HG03060 (cell line): Measurements from ENCODE around the gene TINCR.
"Not testable (repeated sequence)": the region's sequence is repeated elsewhere in the genome, so short reads cannot be mapped to it uniquely, and the experiment has no call there.

ENCODE experiments used
- ATAC-seq: cut with Tn5 transposase; IDR thresholded peaks from one replicate; pipeline ENCODE4 v1.9.1; 2021; ENCODE audit warnings: low read depth, moderate number of reproducible peaks; ENCODE audit not compliant: unreplicated experiment

TINCR gene

DNA sequence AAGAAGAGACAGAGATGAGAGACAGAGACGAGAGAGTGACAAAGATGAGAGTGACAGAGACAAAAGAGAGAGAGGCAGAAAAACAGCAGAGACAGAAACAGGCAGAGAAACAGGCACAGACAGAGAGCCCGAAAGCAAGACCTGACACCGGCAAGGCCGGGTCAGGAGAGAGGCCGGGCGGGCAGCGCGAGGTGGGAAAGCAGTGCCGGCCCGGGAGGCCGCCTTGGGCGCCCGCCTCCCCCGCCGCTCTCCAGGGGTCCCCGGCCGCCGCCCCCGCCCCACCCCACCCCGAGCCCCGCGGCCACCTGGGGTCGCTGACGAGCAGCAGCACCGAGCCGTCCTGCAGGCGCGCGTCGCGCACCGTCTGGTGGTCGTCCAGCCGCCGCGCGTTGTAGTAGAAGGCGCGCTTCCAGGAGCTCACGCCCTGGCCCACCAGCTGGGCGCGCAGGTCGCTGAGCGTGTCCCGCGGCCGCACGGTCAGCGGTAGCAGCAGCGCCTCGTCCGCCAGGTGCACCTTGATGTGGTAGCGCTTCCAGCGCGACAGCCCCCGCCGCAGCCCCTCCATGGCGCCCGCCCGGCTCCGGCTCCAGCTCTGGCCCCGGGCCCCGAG, at the start of gene TINCR:
Gene TINCR (minus strand): TSS at position 594 of the 610 bp plus-strand sequence.
- ATAC-seq = no peak

DNA sequence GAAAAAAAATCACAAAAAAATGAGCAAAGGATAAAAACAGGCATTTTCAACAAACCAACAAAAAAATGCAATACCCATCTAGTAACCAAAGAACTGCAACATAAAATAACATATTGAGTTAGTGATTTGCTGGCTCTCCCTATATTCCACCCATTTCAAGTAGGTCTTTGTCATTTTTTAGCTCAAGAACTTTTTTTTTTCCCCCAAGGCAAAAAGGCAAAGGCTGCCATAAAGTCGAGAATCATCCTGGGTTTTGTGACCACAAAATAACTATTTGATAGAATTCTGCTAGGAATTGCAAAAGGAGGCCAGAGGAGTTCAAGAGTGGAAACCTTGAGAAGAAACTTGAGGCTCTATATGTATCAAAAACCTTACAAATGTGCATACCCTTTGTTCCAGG, 49.3 kb upstream of the TINCR start:
- ATAC-seq = no peak

DNA sequence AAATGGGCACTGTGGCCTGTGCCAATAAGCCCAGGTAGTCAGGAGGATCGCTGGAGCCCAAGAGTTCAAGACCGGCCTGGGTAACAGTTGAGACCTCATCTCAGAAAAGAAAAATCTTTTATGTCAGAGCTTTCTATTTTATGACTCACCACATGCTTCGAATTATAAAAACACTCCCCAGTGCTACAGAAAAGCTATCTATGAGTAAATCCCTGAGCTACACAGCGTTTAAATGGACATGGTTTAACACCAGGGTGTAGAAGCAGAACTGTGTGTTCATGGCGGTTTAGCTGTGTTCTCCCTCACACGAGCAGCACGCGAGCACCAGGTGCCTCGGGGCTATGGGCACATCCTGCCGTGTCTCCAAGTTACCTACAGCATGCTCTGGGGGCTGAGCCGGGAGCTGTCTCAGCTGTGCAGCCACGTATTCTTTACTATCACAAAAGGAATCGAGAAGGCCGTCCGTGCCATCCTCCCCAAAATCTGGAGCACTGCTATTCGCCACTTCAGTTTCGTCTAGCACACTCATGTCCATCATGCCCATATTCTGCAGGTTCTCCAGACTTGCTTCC, 48.1 kb upstream of the TINCR start:
- ATAC-seq = no peak

DNA sequence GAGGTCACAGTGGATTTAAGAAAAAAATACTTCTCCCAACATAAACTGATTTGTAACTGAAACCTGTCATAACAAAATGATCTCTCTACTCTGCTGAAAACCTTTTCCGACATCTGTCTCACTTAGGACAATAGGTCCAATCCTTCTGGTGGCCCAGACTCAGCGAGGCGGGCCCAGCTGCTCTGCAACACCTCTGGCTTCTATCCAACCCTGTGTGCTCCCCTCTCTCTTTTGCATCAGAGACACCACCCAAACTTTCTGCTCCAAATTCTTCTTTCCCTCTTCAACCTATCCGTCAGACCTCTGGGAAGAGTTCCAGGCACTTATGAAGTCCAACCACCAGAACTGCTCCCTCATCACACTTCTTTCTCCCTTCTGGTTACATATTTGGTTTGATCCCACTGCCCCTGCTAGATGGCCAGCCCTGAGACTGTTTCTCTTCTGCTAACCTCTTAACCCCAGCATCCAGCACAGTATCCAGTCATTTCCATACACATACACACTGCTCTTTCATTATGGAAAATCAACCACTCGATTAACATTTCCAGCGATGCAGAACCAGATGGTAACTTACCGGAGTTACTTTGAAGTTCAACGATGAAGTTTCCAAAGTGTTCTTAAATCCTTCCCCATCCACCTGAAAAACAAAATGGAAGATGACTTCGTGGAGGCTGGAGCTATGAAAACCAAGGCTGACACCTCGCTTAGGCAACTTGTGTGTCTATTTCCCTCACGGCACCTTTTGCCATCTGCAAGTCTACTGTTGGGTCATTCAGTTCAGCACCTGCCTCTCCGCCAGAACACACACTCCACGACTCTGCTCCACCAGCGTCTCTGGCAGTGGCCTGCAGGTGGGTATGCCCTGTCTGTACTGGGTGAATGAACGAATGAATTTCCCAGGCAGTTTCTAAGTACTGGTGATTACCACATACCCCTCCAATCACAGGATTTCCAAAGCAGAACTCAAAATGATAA, 45.4 kb upstream of the TINCR start:
- ATAC-seq = no peak

DNA sequence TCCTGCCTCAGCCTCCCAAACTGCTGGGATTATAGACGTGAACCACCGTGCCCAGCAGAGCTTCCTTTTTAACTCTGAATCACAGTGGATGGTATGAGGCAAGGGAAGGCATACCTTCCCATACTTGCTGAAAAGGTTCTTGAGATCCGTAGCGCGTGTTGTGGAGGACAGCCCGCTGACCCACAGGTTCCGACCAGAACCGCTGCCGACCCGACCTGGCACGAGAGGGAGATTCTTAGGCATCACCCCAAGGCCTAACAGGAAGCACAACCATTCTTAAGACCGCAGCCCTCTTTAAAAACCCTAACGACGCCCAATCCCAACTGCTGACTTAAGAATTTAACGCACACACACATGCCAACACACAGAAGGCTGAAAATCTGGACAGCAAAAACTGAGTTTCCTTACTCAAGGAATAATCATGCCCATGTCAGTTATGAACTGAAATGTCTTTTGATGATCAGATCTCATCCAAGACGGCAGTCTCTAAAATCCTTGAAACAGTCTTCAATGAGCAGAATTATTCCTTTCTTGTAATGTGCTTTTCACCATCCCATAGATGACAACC, 42.2 kb upstream of the TINCR start:
- no peak for ATAC-seq

DNA sequence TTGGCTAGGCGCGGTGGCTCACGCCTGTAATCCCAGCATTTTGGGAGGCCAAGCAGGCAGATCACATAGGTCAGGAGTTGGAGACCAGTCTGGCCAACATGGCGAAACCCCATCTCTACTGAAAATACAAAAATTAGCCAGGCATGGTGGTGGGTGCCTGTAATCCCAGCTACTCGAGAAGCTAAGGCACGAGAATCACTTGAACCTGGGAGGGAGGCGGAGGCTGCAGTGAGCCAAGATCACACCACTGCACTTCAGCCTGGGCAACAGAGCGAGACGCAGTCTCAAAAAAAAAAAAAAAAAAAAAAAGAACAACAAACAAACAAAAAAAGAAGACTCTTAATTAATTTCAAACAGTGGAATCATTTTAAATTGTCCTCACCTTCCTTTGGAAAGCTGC, 41.0 kb upstream of the TINCR start:
- ATAC-seq = not testable (repeated sequence)

DNA sequence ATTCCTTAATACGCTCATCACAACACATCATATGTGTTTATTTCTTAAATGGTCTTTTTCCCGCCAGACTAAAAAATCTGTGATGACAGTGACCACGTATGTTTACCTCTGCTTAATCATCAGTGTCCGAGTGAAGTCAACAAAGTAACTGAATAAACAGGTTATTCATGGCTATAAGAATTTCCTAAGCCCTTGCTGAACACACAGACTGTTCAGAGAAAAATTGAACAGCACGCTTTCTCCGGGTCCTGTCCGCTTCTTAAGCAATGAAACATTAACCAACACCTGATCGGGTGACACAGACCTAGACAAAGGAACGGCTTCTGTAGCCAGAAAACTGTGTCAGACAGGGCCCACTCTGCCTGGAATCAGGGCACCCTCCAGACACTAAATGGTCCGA, 40.5 kb upstream of the TINCR start:
- no peak for ATAC-seq

DNA sequence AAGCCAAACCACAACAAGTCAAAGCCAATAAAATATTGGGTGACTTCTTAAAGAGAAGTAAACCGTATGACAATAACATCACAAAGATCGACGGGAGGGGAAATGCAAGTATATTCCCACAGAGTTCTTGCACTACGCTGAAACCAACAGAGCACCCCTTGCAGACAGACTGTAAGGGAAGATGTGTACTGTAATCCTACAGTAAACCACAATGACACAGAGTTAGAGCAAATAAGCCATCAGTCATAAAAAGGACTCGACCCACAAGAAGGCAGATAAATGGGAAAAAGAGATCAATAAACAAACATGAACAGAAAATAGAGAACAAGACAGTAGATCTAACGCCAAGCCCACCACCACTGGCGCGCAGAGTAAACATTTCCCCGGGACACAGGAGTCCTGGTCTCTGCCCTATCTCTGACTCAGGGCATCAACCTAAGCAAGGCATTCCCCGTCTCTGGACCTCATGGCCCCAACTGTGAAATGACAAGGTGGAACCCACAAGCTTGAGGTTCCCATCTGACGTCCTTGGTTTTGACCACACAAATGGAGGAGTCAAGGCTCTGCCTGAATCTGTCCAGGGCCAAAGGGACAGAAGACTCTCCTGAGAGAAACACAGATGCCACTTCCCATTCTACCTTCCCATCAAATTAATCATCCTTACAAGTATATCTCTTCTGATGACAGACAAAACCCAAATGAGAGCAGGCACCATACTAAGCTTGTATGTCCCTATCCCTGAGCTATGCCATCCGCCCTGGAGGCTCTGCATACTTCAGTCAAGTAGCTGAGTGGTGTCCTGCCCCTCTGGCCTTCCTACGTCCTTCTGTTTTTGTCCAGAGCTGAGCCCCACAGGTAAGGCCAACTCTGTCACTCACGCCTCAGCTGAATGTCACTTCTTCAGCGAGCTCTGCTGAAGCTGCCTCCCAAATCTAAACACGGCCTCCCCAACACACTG, 39.8 kb upstream of the TINCR start:
- ATAC-seq = no peak

DNA sequence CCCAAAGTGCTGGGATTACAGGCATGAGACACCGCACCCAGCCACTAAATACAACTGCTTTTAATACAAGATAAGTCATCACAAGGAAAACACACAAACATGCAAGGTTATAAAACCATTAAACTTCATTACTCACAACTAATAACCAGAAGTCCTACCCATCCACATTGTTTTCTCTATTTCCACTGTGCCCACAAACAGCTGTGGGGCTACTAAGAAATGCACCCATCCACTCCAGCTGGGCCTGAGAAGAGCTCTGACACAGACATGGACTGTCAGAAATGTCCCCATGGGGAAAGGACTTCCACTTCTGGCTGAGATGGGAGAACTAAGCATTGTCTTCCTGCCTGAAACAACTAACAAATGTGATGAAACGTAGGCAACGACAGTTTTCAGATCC, 37.6 kb upstream of the TINCR start:
- no peak for ATAC-seq

DNA sequence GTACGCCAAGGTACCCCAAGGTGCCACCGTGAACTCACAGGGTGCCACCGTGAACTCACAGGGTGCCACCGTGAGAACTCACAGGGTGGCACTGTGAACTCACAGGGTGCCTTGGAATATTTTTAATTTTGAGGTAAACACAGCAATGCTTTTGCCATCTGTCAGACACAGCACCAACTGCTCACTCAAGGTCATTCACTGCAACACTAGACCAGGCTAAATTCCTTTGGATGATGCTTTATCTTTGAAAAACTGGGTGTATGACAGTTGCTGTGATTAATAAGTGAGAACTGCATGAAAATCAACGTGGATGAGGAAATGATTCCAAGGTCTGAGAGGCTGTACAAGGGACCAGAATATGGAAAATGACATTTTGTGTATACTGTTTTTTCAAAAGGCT, 35.9 kb upstream of the TINCR start:
- no peak for ATAC-seq

DNA sequence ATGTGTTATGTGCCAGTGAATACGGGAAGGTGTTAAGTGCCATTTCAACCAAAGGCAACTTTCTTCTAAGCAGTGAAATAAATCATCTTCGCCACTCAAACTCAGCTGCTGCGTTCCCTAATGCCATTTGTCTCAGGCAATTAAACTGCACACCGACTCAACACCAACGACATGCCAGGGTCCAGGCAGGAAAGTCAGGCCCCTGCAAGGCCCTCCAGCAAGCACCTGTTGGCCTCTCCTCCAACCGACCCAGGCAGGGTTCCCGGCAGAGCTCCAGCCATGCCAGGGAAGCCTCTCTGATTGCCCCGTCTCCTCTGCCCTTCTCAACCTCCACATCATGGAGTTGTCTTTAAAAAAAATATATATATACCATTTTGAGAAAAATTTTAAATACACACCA, 33.0 kb upstream of the TINCR start:
- no peak for ATAC-seq

DNA sequence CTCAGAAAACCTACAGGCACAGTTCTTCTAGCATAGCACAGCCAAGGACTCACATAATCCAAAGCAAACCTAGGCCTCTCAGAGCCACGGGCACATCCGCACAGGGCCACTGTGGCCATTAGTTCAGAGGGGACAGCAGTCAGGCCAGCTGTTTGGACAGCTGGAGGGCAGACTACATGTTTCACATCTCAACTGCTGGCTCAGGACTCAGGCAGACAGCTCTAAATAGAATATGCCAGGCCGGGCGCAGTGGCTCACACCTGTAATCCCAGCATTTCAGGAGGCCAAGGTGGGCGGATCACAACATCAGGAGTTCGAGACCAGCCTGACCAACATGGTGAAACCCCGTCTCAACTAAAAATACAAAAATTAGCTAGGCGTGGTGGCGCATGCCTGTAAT, 28.0 kb upstream of the TINCR start:
- ATAC-seq = no peak

DNA sequence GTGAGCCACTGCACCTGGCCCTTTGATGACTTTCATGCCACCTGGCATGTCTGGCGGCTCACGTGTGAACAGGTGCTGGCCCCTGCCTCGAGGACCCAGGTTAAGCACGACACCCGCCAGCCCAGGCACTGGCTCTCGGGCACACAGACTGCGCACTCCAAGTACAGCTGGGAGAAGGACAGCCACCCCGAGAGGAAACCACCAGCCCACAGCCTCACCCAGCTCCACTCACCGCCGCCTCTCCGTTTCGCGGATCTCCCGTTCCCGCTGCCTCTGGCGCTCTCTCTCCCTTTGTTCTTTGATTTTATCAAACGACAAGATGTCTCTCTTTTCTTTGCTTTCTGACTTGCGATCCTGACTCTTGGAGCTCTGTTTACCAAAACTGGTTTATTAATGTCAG, 27.4 kb upstream of the TINCR start:
- ATAC-seq = no peak

DNA sequence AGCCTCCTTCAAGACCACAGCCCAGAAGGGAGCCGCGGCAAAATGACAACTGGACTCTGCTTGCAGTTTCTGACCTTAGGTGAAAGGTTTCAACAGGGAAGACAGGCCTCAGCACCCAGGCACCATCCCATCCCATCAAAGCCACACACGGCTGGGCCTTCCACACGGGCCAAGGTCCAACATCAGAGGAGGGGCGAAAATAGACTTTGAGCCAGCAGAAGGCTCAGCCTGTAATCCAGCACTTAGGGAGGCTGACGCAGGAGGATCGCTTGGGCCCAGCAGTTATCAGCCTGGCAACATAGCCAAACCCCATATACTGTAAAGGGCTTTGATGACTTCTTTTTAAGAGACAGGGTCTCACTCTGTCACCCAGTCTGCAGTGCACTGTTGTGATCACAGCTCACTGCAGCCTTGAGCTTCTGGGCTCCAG, 26.8 kb upstream of the TINCR start:
- no peak for ATAC-seq

DNA sequence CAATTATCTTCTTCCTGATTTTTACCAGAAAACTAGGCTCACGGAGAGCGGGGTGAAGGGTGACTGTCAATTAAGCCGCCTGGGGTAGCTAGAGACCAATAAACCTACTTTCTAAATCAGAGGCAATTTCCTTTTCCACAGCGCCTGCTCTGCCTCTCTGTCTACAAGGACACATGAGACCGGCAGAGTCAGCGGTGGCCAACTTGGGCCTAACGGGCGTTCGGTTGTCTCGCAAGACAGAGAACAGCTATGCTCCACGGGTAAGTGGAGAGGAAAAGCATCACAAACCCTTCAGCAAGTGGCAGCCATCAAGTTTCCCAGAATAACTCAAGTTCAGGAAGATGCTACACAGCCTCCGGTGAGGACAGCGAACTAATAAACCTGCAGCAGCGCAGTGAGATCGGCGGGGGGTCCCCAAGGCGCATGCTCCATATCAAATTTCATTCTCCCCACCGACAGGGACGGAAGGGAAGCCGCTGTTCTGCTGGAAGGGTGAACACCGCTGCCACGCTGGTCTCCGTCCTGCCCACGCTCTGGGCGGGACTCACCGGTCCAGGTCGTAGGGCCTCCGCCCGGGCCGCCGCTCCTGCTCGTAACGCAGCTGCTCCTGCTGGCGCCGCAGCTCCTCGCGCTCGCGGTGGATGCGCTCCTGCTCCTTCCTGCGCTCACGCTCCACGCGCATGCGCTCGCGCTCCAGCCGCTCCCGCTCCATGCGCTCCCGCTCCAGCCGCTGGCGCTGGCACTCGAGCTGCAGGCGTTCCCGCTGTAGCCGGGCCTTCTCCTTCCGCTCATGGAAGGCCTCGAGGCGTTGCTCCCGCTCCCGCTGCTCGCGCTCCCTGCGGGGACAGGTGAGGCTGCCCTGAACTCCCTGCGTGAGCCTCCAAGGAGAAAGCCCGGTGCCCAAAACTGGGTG, 25.8 kb upstream of the TINCR start:
- ATAC-seq = no peak

DNA sequence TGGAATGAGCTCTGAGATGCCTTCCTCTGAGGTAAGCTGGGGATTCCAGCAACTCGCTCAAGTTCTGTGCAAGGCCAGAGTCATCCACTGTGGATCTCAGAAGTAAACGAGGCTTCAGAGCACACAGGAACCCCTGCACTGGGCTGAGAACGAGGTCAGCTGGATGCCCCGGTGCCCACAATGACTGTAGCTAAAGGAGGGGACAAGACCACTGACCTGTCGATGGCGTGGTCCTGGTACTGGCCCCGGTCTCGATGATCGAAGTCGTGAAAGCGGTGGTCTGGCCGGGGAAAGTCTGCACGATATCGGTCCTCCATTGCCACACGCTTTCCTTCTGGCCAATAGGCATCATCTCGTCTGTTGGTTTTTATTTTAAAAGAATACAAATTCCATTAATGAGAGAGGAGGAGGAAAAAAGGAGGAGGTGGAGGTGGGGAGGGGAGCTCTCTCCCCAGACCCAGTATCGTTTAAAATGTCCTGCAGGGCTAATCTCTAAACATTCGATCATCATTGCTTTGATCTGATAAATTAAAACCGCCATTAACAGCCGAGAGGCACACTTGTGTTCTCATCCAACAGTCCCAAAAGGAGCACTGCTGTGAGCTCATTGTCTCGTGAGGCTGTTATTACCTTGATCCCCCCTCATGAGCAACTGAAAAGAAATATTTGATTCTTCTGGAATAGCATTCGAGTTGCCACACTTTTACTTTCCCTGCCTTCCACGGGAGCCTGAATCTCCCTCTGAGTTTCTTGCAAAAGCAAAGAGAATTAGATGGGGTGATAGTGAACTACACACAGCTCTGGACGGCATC, 25.0 kb upstream of the TINCR start:
- no peak for ATAC-seq

DNA sequence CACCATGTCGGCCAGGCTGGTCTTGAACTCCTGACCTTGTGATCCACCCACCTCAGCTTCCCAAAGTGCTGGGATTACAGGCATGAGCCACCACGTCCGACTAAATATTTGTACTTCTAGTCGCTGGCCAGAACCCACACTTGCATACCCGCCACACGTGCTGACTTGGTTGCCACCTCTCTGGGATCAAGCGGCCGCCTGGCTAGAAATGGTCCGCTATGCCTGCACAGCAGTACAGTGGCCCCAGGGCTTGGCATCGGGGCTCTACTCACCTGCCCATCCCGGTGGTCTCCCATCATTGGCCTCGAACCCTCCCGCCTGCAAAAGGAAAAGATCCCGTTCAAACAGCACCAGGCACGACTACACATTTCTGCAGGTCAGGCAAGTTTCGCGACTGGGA, 23.7 kb upstream of the TINCR start:
- no peak for ATAC-seq

DNA sequence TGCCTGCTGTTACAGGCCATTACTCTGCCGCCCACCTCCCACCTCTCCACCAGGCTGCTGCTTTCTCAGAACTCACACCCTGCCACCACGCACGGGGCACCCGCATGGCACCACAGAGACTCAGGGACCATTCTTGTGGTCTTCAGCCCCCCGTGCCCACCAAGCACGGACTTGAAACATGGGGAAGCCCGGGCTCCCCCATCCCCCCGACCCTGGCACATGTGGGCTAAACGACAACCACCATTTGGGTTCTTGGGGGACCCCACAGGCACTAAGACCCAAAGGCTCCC, 23.1 kb upstream of the TINCR start:
- no peak for ATAC-seq
